Measurements from ENCODE around the gene GMCL2. TPM values are rescaled to one million over a fixed set of nuclear protein-coding genes. Genes with fewer than 3 reads are reported as not detected.
"Not testable (repeated sequence)": the region's sequence is repeated elsewhere in the genome, so short reads cannot be mapped to it uniquely, and the experiment has no call there.

Gene GMCL2
- total RNA-seq, 1 donor, result not detected

DNA sequence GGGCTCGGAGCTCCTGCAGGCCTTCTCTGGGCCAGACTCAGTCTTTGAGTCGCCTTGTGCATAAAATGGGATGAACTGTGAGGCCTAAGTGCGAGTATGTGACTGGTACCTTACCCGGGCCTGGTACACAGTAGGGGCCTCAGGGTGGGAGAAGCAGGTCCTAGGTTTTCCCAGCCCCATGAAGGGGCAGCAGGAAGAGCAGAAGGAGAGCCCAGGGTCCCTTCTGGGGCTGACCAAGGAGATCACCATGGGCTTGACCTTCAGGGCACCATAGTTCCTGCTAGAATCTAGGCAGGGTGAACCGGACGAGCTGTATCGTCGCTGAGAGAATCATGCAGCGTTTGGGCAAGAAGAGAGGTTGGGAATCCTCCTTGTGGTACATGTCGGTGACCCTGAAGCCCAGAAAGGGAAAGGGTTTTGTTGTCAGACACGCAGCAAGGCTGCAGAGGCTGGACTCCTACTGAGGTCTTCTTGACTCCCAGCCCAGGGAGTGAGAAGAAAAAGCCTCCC lies 45.8 kb upstream of the GMCL2 start:
- no peak for DNase-seq (ENCODE audit: low read depth)
- H3K4me3 ChIP-seq (ENCODE audit: low read depth, low read length), result peak overlapping the region; percentile 91
- TF ChIP-seq, protein P1, sequence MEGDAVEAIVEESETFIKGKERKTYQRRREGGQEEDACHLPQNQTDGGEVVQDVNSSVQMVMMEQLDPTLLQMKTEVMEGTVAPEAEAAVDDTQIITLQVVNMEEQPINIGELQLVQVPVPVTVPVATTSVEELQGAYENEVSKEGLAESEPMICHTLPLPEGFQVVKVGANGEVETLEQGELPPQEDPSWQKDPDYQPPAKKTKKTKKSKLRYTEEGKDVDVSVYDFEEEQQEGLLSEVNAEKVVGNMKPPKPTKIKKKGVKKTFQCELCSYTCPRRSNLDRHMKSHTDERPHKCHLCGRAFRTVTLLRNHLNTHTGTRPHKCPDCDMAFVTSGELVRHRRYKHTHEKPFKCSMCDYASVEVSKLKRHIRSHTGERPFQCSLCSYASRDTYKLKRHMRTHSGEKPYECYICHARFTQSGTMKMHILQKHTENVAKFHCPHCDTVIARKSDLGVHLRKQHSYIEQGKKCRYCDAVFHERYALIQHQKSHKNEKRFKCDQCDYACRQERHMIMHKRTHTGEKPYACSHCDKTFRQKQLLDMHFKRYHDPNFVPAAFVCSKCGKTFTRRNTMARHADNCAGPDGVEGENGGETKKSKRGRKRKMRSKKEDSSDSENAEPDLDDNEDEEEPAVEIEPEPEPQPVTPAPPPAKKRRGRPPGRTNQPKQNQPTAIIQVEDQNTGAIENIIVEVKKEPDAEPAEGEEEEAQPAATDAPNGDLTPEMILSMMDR (IDR thresholded peaks at IDR 0.05; ENCODE audit: insufficient read depth, low read depth, low read length), result no peak

DNA sequence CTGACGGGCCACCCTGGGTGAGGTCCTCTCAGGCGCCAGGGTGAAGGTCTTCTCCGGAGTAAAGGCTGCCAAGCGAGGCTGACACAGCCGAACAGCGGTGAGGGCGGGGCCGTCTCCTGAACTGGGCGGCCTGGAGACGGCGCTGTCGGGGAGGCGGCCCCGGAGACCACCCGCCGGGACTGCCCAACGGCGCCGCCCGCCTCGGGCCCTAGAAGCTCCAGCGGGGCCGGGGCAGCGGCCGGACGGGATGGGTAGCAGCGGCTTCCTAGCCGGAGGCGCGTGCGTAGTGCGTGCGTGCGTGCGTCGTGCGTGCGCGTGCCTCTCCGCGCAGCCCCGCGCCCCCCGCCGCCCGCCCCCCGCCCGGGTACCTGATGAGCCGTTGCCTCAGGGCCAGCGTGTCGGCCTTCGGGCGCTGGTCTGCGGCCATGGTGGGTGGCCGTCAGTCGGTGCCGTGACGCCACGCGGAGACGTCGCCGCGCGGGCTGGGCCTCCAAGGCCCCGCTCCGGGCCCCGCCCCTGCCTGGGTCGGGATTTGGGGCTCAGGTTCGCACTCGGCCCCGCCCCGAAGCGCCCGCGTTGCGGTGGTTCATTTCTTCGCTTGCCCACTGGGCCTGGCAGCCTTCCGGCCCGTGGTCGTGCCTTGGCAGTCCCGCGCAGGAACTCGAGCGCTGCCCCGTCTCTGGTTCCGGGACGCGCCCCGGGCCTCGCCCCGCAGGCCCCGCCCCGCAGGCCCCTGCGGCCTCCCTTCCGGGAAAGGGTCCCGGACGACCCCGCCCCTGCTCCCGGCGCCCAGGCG lies 45.2 kb upstream of the GMCL2 start, which contains the start of gene PHYKPL:
PHYKPL (minus strand) TSS at position 679 of the 796 bp plus-strand sequence; CDS start at position 427, 252 bp downstream.
- H3K4me3 ChIP-seq (ENCODE audit: low read depth, low read length), result peak within 1 kb of the TSS; percentile 91
- peak; percentile 67 for DNase-seq (ENCODE audit: low read depth)
- TF ChIP-seq, protein P1 (IDR thresholded peaks at IDR 0.05; ENCODE audit: insufficient read depth, low read depth, low read length), result no peak

DNA sequence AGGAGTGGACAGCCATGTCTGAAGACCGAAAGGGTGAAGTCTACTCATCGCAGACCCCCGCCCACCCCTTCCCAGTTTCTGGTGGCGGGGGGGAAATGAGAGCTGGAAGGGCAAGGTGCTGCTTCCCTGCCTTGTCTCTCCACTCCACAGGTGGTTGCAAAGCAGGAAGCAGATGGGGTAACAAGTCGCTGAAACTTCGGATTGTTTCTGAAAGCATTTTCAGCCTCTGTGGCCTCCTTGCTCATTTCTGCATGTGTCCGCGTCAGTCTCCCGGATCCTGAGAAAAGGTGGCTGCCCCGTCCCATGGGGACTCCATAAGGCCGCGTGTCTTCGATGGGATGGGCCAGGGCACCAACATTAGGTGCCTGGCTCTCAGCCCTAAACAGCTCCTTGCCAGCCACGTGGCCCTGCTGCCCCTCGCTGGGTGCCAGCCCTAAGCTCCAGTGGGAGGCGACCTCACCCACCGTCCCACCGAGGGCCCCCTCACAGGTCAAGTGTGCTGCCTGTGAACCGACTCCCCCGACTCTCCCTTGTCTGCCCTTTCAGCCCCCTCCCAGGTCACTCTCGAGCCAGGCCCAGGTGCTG lies 44.5 kb upstream of the GMCL2 start:
- TF ChIP-seq, protein P1 (IDR thresholded peaks at IDR 0.05; ENCODE audit: insufficient read depth, low read depth, low read length), result no peak
- H3K4me3 ChIP-seq (ENCODE audit: low read depth, low read length), result peak overlapping the region; percentile 91
- no peak for DNase-seq (ENCODE audit: low read depth)

DNA sequence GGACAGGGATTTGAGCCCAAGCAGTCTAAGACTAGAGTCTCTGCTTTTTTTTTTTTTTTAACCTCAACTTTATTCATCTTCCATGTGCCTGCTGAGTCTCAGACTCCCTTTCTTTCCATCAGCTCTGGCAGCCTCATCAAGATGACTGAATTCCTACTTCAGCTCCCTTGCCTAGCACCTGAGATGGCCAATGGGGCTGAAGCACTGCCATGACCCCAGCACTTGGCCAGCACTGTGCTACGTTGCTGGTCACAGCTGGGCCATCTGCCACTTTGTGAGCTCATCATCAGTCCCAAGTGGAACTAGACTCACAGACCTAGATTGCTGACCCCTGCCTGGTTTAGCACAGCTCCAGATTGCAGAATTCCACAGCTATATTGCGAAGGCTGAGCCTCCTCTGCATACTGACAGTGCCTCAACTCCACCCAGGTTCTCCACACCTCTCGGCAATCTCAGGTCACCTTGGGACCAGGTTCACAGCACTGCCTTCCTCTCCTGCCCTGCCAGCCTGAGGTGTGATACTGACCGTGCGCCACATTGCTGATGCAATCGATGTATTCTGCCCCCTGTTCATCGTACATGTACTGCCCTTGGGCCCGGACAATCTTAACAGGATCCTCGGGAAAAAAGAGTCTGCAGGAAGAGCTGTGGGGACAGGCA lies 43.8 kb upstream of the GMCL2 start:
- TF ChIP-seq, protein P1 (IDR thresholded peaks at IDR 0.05; ENCODE audit: insufficient read depth, low read depth, low read length), result no peak
- peak overlapping the region; percentile 91 for H3K4me3 ChIP-seq (ENCODE audit: low read depth, low read length)
- peak; percentile 55 for DNase-seq (ENCODE audit: low read depth)

DNA sequence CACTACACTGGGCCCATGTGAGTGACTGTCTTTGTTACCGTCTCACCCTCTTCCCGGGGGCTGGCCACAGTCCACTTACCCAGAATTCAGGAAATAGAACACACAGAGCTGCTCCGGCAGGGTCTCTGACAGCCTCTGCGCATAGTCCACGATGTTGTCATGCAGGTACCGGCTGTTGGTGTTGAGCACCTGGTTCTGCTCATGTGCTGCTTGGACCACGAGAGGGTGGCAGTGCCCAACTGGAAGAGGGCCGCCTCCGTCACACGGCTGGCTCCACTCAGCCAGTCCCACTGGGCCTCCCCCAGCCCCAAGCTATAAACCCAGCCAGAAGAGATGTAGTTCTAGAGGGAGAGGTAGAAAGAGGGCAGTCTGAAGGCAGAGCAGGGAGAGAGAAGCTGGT lies 42.7 kb upstream of the GMCL2 start:
- DNase-seq (ENCODE audit: low read depth), result no peak
- TF ChIP-seq, protein P1 (IDR thresholded peaks at IDR 0.05; ENCODE audit: insufficient read depth, low read depth, low read length), result no peak
- H3K4me3 ChIP-seq (ENCODE audit: low read depth, low read length), result no peak overlapping the region

DNA sequence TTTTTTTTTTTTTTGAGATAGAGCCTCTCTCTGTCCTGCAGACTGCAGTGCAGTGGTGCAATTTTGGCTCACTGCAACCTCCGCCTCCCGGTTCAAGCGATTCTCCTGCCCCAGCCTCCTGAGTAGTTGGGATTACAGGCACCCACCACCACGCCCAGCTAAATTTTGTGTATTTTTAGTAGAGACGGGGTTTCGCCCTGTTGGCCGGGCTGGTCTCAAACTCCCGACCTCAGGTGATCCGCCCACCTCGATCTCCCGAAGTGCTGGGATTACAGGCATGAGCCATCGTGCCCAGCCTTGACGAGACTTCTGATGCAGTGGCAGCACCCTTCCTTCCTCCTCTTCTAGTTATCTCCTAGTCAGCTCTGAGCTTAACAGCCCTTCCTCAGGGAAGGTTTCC lies 41.9 kb upstream of the GMCL2 start:
- H3K4me3 ChIP-seq (ENCODE audit: low read depth, low read length); DNase-seq (ENCODE audit: low read depth): not testable (repeated sequence)

DNA sequence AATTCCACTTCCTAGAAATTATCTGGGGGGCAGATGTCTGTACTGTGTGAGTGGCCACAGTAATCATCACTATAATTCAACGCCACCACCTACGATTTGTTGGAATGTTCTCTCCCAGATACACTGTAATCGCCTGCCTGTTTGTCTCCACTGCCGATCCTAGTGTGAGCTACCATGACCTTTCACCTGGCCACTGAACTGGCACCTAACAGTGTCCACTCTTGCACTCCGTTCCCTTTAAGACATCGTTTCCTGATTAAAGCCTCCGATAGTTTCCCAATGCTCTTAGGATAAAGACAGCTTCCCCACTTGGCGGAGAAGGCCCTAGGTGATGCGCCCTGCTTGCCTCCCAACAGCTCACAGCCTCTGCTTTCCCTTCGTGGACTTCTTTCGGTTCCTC lies 41.4 kb upstream of the GMCL2 start:
- H3K4me3 ChIP-seq (ENCODE audit: low read depth, low read length), result no peak overlapping the region
- DNase-seq (ENCODE audit: low read depth), result no peak
- TF ChIP-seq, protein P1 (IDR thresholded peaks at IDR 0.05; ENCODE audit: insufficient read depth, low read depth, low read length), result no peak
